ENCODE data around the gene CNTNAP2.

GRCh38 chr7:148135997-148136396 is 2019.4 kb downstream of the CNTNAP2 start:
- no peak for TF ChIP-seq CTCF (IDR thresholded peaks at IDR 0.05 in 4 of 5, conservative IDR thresholded peaks at IDR 0.05 in 1 of 5)
- no peak for TF ChIP-seq POLR2A (IDR thresholded peaks at IDR 0.05)

Data from gastrocnemius medialis (tissue), 4 donors.